ENCODE data around the gene CDKAL1.
"Not testable (repeated sequence)": the region's sequence is repeated elsewhere in the genome, so short reads cannot be mapped to it uniquely, and the experiment has no call there.

The CDKAL1 gene

GRCh38 chr6:20909621-20910020, 375.4 kb downstream of the CDKAL1 start:
- no peak for DNase-seq (ENCODE audit: extremely low read depth in 1 of 2, low read depth in 1 of 2)

DNA sequence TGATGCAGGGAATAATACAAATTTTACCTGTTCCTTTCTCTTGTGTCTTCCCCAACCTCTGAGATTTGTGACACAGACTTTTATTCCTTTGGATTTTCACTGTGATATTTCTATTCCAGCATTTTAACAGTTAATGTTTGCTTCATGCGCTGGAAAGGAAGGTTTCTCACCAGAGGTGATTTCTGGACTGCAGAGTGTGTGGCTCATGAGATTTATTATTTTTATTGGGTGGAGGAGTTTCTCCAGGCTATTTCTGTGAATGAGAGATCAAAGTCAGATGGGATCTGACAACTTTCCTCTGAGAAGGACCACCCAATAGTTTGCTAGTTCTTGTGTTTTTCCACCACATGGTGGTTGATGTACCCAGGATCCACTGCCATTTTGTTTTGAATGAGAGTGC, 377.5 kb downstream of the CDKAL1 start:
- DNase-seq (ENCODE audit: extremely low read depth in 1 of 2, low read depth in 1 of 2), result no peak

DNA sequence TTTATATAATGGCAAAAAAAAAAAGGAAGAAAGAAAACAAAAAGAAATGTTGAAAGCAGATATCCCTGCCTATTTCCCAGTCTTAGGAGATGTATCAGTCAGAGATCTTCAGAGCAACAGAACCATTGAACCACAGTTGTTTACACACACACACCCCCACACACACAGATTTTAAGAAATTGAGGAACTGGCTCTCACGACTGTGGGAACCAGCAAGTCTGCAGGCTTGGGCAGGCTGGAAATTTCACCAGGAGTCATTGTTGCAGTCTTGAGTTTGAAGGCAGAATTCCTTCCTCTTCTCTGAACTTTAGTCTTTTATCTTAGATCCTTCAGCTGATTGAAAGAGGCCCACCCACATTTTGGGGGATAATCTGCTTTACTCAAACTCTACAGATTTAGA, 380.9 kb downstream of the CDKAL1 start:
- no peak for DNase-seq (ENCODE audit: extremely low read depth in 1 of 2, low read depth in 1 of 2)

DNA sequence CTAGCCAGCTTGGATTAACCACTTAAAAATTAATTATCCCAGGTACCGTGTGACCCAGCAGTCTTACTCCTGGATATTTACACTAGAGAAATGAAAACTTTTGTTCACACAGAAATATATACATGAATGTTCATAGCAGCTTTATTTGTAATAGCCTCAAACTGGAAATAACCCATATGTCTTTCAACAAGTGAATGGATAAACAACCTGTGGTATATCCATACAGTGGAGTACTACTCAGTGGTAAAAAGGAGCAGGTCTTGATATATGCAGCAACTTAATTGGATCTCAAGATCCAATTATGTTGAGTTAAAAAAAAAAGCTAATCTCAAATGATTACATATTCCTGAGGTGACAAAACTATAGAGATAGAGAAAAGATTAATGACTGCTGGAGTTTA, 381.4 kb downstream of the CDKAL1 start:
- DNase-seq (ENCODE audit: extremely low read depth in 1 of 2, low read depth in 1 of 2), result no peak

GRCh38 chr6:20916086-20916485, 381.8 kb downstream of the CDKAL1 start:
- no peak for DNase-seq (ENCODE audit: extremely low read depth in 1 of 2, low read depth in 1 of 2)

GRCh38 chr6:20918868-20919267, 384.6 kb downstream of the CDKAL1 start:
- DNase-seq (ENCODE audit: extremely low read depth in 1 of 2, low read depth in 1 of 2), result no peak

GRCh38 chr6:20919677-20920385, 385.6 kb downstream of the CDKAL1 start:
- no peak for DNase-seq (ENCODE audit: extremely low read depth in 1 of 2, low read depth in 1 of 2)

DNA sequence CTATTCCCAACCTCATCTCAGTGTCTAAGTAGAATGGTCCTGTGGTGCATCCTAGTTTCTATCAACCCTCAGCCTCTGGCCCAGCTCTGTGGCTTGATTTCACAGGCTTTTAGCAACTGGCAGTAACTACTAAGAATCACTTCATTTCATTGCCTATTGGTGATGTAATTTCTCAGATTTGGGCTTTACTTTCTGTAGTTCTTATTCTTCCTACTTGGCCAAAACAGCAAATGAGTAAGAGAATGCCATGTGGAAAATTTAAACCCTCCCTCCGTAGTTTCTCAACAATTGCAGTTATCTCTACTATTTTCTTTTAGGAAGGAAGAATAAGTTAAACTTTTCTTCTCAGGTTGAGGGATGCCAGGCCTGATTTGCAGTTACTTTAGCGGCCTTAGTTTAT, 387.3 kb downstream of the CDKAL1 start:
- DNase-seq (ENCODE audit: extremely low read depth in 1 of 2, low read depth in 1 of 2), result no peak

- DNase-seq (ENCODE audit: extremely low read depth in 1 of 2, low read depth in 1 of 2), result no peak
Measured at GRCh38 chr6:20922743-20923142, 388.5 kb downstream of the CDKAL1 start.

GRCh38 chr6:20924094-20924493, 389.8 kb downstream of the CDKAL1 start:
- not testable (repeated sequence) for DNase-seq (ENCODE audit: extremely low read depth in 1 of 2, low read depth in 1 of 2)

GRCh38 chr6:20924911-20925543, 390.8 kb downstream of the CDKAL1 start:
- DNase-seq (ENCODE audit: extremely low read depth in 1 of 2, low read depth in 1 of 2), result no peak

DNA sequence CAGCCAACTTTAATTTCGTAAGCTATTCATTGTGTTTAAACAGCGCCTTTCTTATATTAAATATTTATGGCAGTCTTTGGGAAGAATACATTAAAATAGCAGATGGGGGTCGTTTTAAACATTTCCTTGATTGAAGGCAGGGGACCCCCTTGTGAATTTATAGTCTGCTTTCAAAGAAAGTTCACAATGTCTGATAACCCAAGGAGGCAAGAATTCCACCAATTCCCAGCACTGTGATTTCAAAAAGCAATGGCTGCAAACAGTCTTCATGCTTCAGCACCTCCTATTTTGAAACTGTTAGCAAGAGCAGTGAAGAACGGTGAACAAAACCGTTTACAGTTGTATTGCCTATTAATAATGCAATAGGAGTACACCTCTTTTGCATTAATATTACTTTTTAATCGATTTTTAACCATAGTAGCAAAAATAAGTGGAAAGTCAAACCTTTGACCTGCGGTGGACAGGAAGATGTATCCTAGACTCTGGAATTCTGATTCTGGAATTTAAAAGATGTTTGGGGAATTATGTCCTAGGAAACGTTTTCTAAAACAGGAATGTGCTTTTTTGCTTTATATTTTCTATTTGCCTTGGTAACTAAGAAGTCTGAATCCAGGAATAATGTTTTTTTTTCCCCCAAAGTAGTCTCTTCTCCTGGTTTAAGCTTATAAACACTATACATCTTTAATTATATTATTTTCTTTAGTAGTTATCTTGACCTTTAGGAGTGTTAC, 393.0 kb downstream of the CDKAL1 start:
- no peak for DNase-seq (ENCODE audit: extremely low read depth in 1 of 2, low read depth in 1 of 2)

DNA sequence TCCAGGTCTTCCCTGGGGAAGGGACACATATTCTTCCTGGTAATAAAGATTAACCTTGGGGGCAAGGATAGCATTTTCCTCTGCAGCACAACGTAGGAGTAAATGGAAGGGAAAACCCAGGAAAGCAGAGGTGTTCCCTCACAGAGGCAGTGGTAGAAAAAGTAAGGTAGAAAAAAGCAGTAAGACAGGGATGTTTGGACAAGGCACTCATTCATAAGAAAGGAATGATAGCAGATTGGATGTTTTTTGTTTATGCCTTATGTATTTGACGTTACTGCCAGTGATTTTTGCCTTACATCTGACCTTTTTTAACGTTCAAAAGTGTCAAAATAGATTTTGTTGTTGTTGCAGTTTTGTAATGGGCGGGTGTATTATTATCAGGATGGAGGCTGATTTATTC, 395.0 kb downstream of the CDKAL1 start:
- no peak for DNase-seq (ENCODE audit: extremely low read depth in 1 of 2, low read depth in 1 of 2)

DNA sequence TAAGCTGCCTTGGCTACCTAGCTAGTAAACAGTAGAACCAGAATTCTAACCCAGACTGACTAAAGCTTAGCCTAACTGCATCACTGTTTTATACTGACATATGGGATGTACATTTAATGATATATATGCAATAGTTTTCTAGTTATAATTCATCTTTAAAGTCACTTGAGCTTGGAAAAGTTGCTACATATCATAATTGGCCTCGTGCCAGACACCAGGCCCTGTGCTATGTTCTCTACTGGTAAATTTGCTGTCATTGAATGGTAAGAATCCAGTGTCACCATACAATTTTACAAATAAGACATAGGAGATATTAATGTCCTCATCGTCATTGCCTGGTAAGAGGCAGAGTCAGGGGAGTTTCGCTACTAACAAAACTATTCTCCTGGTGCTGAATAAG, 396.8 kb downstream of the CDKAL1 start:
- DNase-seq (ENCODE audit: extremely low read depth in 1 of 2, low read depth in 1 of 2), result no peak

- no peak for DNase-seq (ENCODE audit: extremely low read depth in 1 of 2, low read depth in 1 of 2)
Measured at GRCh38 chr6:20931772-20932171, 397.5 kb downstream of the CDKAL1 start.

DNA sequence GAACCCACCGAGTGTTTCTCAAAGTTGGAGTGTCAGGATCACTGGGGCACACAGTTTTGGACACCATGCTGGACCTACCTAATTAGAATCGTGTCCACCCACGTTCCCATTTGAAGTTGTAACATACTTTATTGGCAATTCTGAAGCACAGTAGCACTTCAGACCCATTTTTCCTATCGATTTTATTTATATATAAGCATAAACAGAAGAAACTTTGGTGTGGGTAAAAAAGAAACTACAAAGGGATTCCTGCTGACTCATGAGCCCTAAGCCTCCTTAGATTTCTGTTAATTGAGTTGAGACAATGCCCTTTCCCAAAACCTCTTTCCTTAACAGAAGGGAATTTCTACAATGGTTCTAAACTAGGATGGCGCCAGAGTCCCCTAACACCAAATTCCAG, 398.0 kb downstream of the CDKAL1 start:
- DNase-seq (ENCODE audit: extremely low read depth in 1 of 2, low read depth in 1 of 2), result no peak

- no peak for DNase-seq (ENCODE audit: extremely low read depth in 1 of 2, low read depth in 1 of 2)
Measured at GRCh38 chr6:20933057-20933788, 399.0 kb downstream of the CDKAL1 start.

DNA sequence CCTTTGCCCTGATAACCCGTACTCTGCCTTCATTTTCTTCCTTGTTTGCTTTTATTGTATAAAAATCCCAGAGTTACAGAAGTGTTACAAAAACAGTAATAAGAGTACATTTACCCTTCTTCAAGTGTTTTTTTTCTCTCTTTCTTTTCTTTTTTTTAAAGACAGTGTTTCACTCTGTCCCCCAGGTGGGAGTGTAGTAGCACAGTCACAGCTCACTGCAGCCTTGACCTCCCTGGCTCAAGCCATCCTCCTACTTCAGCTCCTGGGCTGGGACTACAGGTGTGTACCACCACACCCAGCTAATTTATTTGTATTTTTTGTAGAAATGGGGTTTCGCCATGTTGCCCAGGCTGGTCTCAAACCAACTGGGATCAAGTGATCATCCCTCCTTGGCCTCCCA, 402.7 kb downstream of the CDKAL1 start:
- DNase-seq (ENCODE audit: extremely low read depth in 1 of 2, low read depth in 1 of 2), result no peak

GRCh38 chr6:20939161-20939775, 405.0 kb downstream of the CDKAL1 start:
- DNase-seq (ENCODE audit: extremely low read depth in 1 of 2, low read depth in 1 of 2), result no peak

DNA sequence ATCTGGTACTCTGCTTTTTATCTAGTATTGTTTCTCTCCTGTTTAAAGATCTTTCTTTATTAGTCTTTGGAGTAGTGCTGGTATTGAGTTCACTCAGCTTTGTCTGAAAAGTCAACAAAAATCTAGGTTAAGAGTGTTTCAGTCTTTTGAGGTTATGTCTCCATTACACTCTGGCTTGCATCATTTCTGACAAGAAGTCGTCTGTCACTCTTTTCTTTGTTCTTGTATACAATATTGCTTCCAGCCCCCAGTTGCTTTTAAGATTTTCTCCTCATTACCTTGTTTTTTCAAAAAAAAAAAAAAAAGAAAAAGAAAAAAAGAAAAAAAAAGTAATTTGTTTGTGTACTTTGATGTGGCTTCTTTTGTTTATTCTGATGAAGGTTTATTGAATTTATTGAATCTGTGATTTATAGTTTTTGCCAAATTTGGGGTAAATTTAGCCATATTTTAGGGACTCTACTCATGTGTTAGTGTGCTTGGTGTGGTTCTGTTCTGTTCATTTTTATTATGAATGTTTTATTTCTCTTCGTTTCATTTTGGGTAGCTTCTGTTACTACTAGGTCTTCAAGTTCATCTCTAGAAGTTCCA, 408.9 kb downstream of the CDKAL1 start:
- DNase-seq (ENCODE audit: extremely low read depth in 1 of 2, low read depth in 1 of 2), result no peak

GRCh38 chr6:20943922-20944321, 409.7 kb downstream of the CDKAL1 start:
- DNase-seq (ENCODE audit: extremely low read depth in 1 of 2, low read depth in 1 of 2), result no peak

Data from activated CD8-positive, alpha-beta memory T cell treated with anti-CD3 and anti-CD28 coated beads for 1 hour (primary cell).